Thyroid gland (tissue), 4 donors: ENCODE data around the gene LRRC53. TPM values are rescaled to one million over a fixed set of nuclear protein-coding genes. Genes with fewer than 3 reads are reported as not detected.

Source experiments
- DNase-seq, 2 donors: peaks; one replicate each; pipeline ENCODE4 v3.0.0-alpha.2; 2019
- H3K27ac ChIP-seq, 3 donors: fragments of 200-600 bp; sonication (generic); 1 replicate in 2 of 3; 2 replicates in 1 of 3; pipeline ENCODE4 v1.5.1; 2016 to 2019; ENCODE audit warnings: mild to moderate bottlenecking in 1 of 3, moderate library complexity in 1 of 3
- H3K27me3 ChIP-seq: fragments of 200-600 bp; sonication (generic); one replicate; pipeline ENCODE4 v1.5.1; 2019
- H3K36me3 ChIP-seq, 2 donors: fragments of 200-600 bp; sonication (generic); one replicate each; pipeline ENCODE4 v1.5.1; 2016 to 2019
- H3K4me1 ChIP-seq, 2 donors: fragments of 200-600 bp; sonication (generic); one replicate each; pipeline ENCODE4 v1.5.1; 2017 to 2019
- H3K4me3 ChIP-seq, 3 donors: fragments of 200-600 bp; sonication (generic); replicated peaks in 1 of 3; 1 replicate in 2 of 3; 2 replicates in 1 of 3; pipeline ENCODE4 v1.5.1; 2016; ENCODE audit warnings: mild to moderate bottlenecking in 1 of 3
- H3K9me3 ChIP-seq: fragments of 200-600 bp; sonication (generic); one replicate; pipeline ENCODE4 v1.5.1; 2017
- CTCF ChIP-seq, 6 experiments: fragments of 200-600 bp in 3 of 6; fragments of 450-650 bp in 3 of 6; sonication (generic) in 3 of 6; IDR thresholded peaks; one replicate each; pipeline ENCODE4 v1.5.1; 2016 to 2019; ENCODE audit warnings: antibody characterized with exemption in 6 of 6, mild to moderate bottlenecking in 2 of 6, inconsistent platforms in 1 of 6, moderate library complexity in 1 of 6
- POLR2A ChIP-seq, 2 donors: fragments of 450-650 bp; IDR thresholded peaks; one replicate each; pipeline ENCODE4 v1.6.1; 2017; ENCODE audit warnings: antibody characterized with exemption in 2 of 2, mild to moderate bottlenecking in 2 of 2, moderate library complexity in 1 of 2
- WGBS, 2 donors: methylation state at CpG; one replicate each; pipeline ENCODE4 v1.1.5; 2017; 5-methylcytosine and 5-hydroxymethylcytosine counted together
- intact Hi-C: fragments of 100-400 bp; cut with DNase I; formaldehyde crosslinking; loops from one replicate; pipeline ENCODE4 v1.15.1; 2023
- total RNA-seq, 4 donors: library from RNA; depleted of rRNA; stranded (reverse); fragments of >200 nt; gene quantifications; one replicate each; pipeline ENCODE4 v1.2.3, GENCODE V29; 2016

LRRC53 gene
- total RNA-seq, 4 donors from 2014 or later = not detected

DNA sequence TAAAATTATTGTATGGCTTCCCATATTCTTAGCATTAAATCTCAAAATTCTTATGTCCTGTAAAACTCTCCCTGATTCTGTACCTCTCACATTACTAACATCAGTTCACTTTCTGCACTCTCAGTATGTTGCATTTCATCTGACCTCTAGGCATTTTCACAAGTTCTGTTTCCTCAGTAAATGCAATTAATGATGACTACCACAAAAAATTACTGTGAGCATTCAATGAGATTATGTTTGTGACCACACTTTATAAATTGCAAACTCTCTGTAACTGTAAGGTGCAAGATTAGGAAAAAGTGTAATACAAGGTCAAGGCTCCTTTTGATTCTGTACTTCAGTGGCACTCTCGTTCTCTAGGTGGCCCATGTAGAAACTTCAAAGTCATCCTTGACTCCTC is 60.4 kb downstream of the LRRC53 start:
- WGBS, 2 donors = 80 to 84% methylated on average over 1 of the region's 1 CpG
- Histone ChIP-seq H3K9me3 (no peaks in the 10 kb centered on the region), H3K27me3 (no peaks in the 10 kb centered on the region), H3K36me3 (no peaks in the 10 kb centered on the region), H3K4me1 (no peaks in the 10 kb centered on the region), H3K4me3 (no peak overlapping the region), H3K27ac (no peak overlapping the region)
- TF ChIP-seq CTCF (IDR thresholded peaks at IDR 0.05) (no peak), POLR2A (IDR thresholded peaks at IDR 0.05) (no peak)
- intact Hi-C loops = no loop called here
- DNase-seq = no peak

- no peak for TF ChIP-seq POLR2A (IDR thresholded peaks at IDR 0.05)
- no peak for TF ChIP-seq CTCF (IDR thresholded peaks at IDR 0.05)
- H3K4me1 ChIP-seq = no peaks in the 10 kb centered on the region
- no peak for DNase-seq
- no peaks in the 10 kb centered on the region for H3K36me3 ChIP-seq
- H3K4me3 ChIP-seq = no peak overlapping the region
- H3K9me3 ChIP-seq = no peaks in the 10 kb centered on the region
- 80 to 84% methylated on average over 1 of the region's 1 CpG for WGBS, 2 donors
- intact Hi-C loops = no loop called here
- H3K27ac ChIP-seq = no peak overlapping the region
- no peaks in the 10 kb centered on the region for H3K27me3 ChIP-seq
These were observed 75.4 kb downstream of the LRRC53 start for GRCh38 chr1:74437035-74437434.

DNA sequence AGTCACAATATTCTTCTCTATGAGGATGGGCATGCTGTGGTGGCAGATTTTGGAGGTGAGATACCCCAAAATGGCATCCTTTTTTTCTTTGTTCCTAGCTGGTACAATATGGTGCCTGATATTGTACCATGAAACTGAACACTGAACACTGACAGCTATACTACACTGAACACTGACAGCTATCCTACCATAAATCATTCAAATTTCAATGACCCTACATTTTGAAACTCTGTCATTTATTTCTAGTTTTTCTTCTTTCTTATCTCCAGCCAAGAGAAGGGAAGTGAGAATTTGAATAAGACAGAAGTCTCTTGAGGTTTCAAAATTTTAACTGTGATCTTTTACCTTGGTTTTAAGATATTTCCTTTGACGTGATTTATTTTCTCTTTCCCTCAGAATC is 76.3 kb downstream of the LRRC53 start:
- Histone ChIP-seq H3K27ac (no peak overlapping the region), H3K9me3 (no peaks in the 10 kb centered on the region), H3K4me1 (no peaks in the 10 kb centered on the region), H3K27me3 (no peaks in the 10 kb centered on the region), H3K4me3 (no peak overlapping the region), H3K36me3 (no peaks in the 10 kb centered on the region)
- intact Hi-C loops = no loop called here
- 75 to 76% methylated on average over 1 of the region's 1 CpG for WGBS, 2 donors
- TF ChIP-seq POLR2A (IDR thresholded peaks at IDR 0.05) = no peak
- no peak for TF ChIP-seq CTCF (IDR thresholded peaks at IDR 0.05)
- no peak for DNase-seq

- intact Hi-C loops = no loop called here
- WGBS, 2 donors = 86% methylated on average over 2 of the region's 2 CpGs
- H3K27me3 ChIP-seq = no peaks in the 10 kb centered on the region
These were observed 78.1 kb downstream of the LRRC53 start for GRCh38 chr1:74434321-74434720.

GRCh38 chr1:74432325-74432724 is 80.1 kb downstream of the LRRC53 start:
- 0% methylated on average over 1 of the region's 1 CpG for WGBS, 2 donors
- intact Hi-C loops = no loop called here
- no peak for TF ChIP-seq POLR2A (IDR thresholded peaks at IDR 0.05)

More at GRCh38 chr1:74434321-74434720, 78.1 kb downstream of the LRRC53 start:
- no peak for DNase-seq
- H3K27ac ChIP-seq = no peak overlapping the region
- H3K4me1 ChIP-seq = no peaks in the 10 kb centered on the region
- H3K36me3 ChIP-seq = no peaks in the 10 kb centered on the region
- no peaks in the 10 kb centered on the region for H3K9me3 ChIP-seq
- TF ChIP-seq CTCF (IDR thresholded peaks at IDR 0.05) (no peak), POLR2A (IDR thresholded peaks at IDR 0.05) (no peak)
- no peak overlapping the region for H3K4me3 ChIP-seq

DNA sequence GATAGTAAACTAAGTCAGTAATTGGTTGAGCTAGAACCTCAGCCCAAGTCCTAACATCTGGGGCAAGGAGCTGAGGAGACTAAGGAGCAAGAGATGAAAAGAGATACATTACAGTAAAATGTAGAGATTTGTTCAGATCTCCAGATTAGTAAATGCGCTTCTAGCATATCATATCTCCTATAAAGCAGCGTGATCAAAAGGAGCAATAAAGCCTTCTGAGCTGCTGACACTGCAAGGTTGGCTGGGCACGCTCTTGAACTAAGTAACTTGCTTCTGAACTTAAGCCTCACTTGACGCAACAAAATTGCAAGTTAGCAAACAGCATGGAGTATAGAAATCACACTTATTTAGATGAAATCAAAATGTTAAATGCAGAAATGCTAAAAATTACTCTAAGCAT is 80.9 kb downstream of the LRRC53 start:
- intact Hi-C loops = no loop called here
- 40 to 52% methylated on average over 4 of the region's 4 CpGs for WGBS, 2 donors

More at GRCh38 chr1:74432325-74432724, 80.1 kb downstream of the LRRC53 start:
- Histone ChIP-seq H3K9me3 (no peaks in the 10 kb centered on the region), H3K27me3 (no peaks in the 10 kb centered on the region), H3K27ac (no peak overlapping the region), H3K36me3 (no peaks in the 10 kb centered on the region), H3K4me1 (no peaks in the 10 kb centered on the region), H3K4me3 (no peak overlapping the region)
- no peak for DNase-seq

More for the DNA sequence above, 80.9 kb downstream of the LRRC53 start:
- H3K27me3 ChIP-seq = no peaks in the 10 kb centered on the region
- TF ChIP-seq CTCF (IDR thresholded peaks at IDR 0.05) = no peak
- no peak for TF ChIP-seq POLR2A (IDR thresholded peaks at IDR 0.05)
- no peaks in the 10 kb centered on the region for H3K4me1 ChIP-seq
- H3K36me3 ChIP-seq = no peaks in the 10 kb centered on the region
- no peaks in the 10 kb centered on the region for H3K9me3 ChIP-seq
- no peak for DNase-seq
- no peak overlapping the region for H3K4me3 ChIP-seq
- H3K27ac ChIP-seq = no peak overlapping the region
